NB4 (cell line): ENCODE measurements around the gene HEXA.
"Not testable (repeated sequence)": the region's sequence is repeated elsewhere in the genome, so short reads cannot be mapped to it uniquely, and the experiment has no call there.

Source experiments
- DNase-seq: peaks from one replicate; pipeline ENCODE4 v3.0.0; 2010; ENCODE audit warnings: low read depth
- H3K4me3 ChIP-seq: one replicate; pipeline ENCODE4 v1.5.1; 2011; ENCODE audit warnings: mild to moderate bottlenecking, low read depth, low read length, moderate library complexity
- CTCF ChIP-seq: IDR thresholded peaks from one replicate; pipeline ENCODE4 v1.5.1; 2012; ENCODE audit warnings: low read depth, low read length
- MAX ChIP-seq: IDR thresholded peaks from 2 replicates; pipeline ENCODE4 v1.6.1; 2011; ENCODE audit warnings: low read depth, low read length
- MYC ChIP-seq: IDR thresholded peaks from 2 replicates; pipeline ENCODE4 v1.6.1; 2011; ENCODE audit warnings: low read depth, low read length
- POLR2A ChIP-seq: IDR thresholded peaks from 2 replicates; pipeline ENCODE4 v1.6.1; 2011; ENCODE audit warnings: mild to moderate bottlenecking; ENCODE audit not compliant: insufficient read length; ENCODE audit errors: extremely low read depth

The HEXA gene

GRCh38 chr15:72375846-72376581, at the start of gene HEXA:
Gene HEXA, minus strand, starts transcription at chr15:72376014. Its CDS starts 42 bp downstream, at chr15:72375972.
- TF ChIP-seq MYC (peak; percentile 76), MAX (peak; percentile 99), CTCF (no peak), POLR2A (peak; percentile 97)
- DNase-seq = peak; percentile 92
- peak within 1 kb of the TSS; percentile 91 for H3K4me3 ChIP-seq

GRCh38 chr15:72423256-72423655, 47.4 kb upstream of the HEXA start:
- TF ChIP-seq MYC = no peak
- no peak for TF ChIP-seq MAX
- no peak for TF ChIP-seq CTCF
- no peak for TF ChIP-seq POLR2A
- no peak overlapping the region for H3K4me3 ChIP-seq
- DNase-seq = no peak

- DNase-seq = no peak
- TF ChIP-seq MAX (no peak), POLR2A (no peak), CTCF (no peak), MYC (no peak)
- H3K4me3 ChIP-seq = no peak overlapping the region
Measured at GRCh38 chr15:72421484-72421883, 45.7 kb upstream of the HEXA start.

GRCh38 chr15:72420576-72420975, 44.8 kb upstream of the HEXA start:
- no peak overlapping the region for H3K4me3 ChIP-seq

GRCh38 chr15:72419768-72420167, 44.0 kb upstream of the HEXA start:
- H3K4me3 ChIP-seq, DNase-seq: not testable (repeated sequence)

More at GRCh38 chr15:72420576-72420975, 44.8 kb upstream of the HEXA start:
- peak; percentile 44 for DNase-seq
- TF ChIP-seq CTCF (no peak), POLR2A (no peak), MAX (no peak), MYC (no peak)

GRCh38 chr15:72415304-72415703, 39.5 kb upstream of the HEXA start:
- no peak for DNase-seq
- TF ChIP-seq CTCF (no peak), MYC (no peak)
- no peak overlapping the region for H3K4me3 ChIP-seq

GRCh38 chr15:72413337-72413736, 37.5 kb upstream of the HEXA start:
- H3K4me3 ChIP-seq, DNase-seq: not testable (repeated sequence)
